HL-60 (cell line): ENCODE results near the gene PHF21A.

Experiments used
- DNase-seq, 2 experiments: peaks; one replicate each; pipeline ENCODE4 v3.0.0-alpha.2; 2010 to 2020; ENCODE audit warnings: low read depth in 1 of 2, low spot score in 1 of 2
- H3K27ac ChIP-seq: fragments of 250-450 bp; sonication (Bioruptor Pico); replicated peaks from 2 replicates; pipeline ENCODE4 v1.5.1; 2020; ENCODE audit warnings: mild to moderate bottlenecking, moderate library complexity
- H3K27me3 ChIP-seq: fragments of 250-450 bp; sonication (Bioruptor Pico); 2 replicates; pipeline ENCODE4 v1.5.1; 2021; ENCODE audit warnings: mild to moderate bottlenecking, moderate library complexity; ENCODE audit not compliant: insufficient read depth, poor library complexity, severe bottlenecking
- H3K4me3 ChIP-seq: replicated peaks from 2 replicates; pipeline ENCODE4 v1.5.1; 2011; ENCODE audit warnings: mild to moderate bottlenecking, control low read depth, low read length; ENCODE audit not compliant: insufficient read depth
- CTCF ChIP-seq: IDR thresholded peaks from one replicate; pipeline ENCODE4 v1.5.1; 2011; ENCODE audit warnings: low read length, control low read depth, inconsistent platforms; ENCODE audit not compliant: insufficient read depth
- GABPA ChIP-seq: IDR thresholded peaks from 2 replicates; pipeline ENCODE4 v1.6.1; 2012; ENCODE audit warnings: low read depth
- POLR2AphosphoS5 ChIP-seq: IDR thresholded peaks from 2 replicates; pipeline ENCODE4 v1.6.1; 2012; ENCODE audit warnings: low read depth
- REST ChIP-seq: IDR thresholded peaks from 2 replicates; pipeline ENCODE4 v1.6.1; 2012; ENCODE audit warnings: low read depth; ENCODE audit not compliant: insufficient replicate concordance
- SPI1 ChIP-seq: IDR thresholded peaks from 2 replicates; pipeline ENCODE4 v1.6.1; 2012; ENCODE audit warnings: low read depth, mild to moderate bottlenecking, borderline replicate concordance

Gene PHF21A

GRCh38 chr11:46122945-46123715, 1.9 kb upstream of the PHF21A start:
- DNase-seq: no peak
- Histone ChIP-seq H3K4me3 (peak overlapping the region; percentile 84; the same call in 1 of the 2 replicates), H3K27ac (no peak overlapping the region), H3K27me3 (no peaks in the 10 kb centered on the region)
- TF ChIP-seq CTCF (no peak), GABPA (no peak), REST (no peak), POLR2AphosphoS5 (no peak), SPI1 (no peak)

GRCh38 chr11:46121724-46122477, 647 bp upstream of the PHF21A start:
- peak; percentile 77 to 81 for DNase-seq
- peak overlapping the region; percentile 74 for H3K27ac ChIP-seq
- peak overlapping the region; percentile 84 for H3K4me3 ChIP-seq
- peak; percentile 35; the same call in 1 of the 2 replicates for TF ChIP-seq POLR2AphosphoS5
- TF ChIP-seq CTCF: no peak
- H3K27me3 ChIP-seq: no peaks in the 10 kb centered on the region

- Histone ChIP-seq H3K27me3 (no peaks in the 10 kb centered on the region), H3K4me3 (peak overlapping the region; percentile 66), H3K27ac (peak overlapping the region; percentile 77)
- DNase-seq: peak; percentile 45 to 72
- TF ChIP-seq CTCF (no peak), REST (no peak), POLR2AphosphoS5 (no peak), SPI1 (no peak), GABPA (no peak)
Observed at GRCh38 chr11:46120346-46121300, 631 bp downstream of the PHF21A start.
